ENCODE data around the gene XYLT1.
"Not testable (repeated sequence)": the region's sequence is repeated elsewhere in the genome, so short reads cannot be mapped to it uniquely, and the experiment has no call there.

The XYLT1 gene

GRCh38 chr16:17330044-17330443 lies 140.7 kb downstream of the XYLT1 start:
- no peak for DNase-seq

DNA sequence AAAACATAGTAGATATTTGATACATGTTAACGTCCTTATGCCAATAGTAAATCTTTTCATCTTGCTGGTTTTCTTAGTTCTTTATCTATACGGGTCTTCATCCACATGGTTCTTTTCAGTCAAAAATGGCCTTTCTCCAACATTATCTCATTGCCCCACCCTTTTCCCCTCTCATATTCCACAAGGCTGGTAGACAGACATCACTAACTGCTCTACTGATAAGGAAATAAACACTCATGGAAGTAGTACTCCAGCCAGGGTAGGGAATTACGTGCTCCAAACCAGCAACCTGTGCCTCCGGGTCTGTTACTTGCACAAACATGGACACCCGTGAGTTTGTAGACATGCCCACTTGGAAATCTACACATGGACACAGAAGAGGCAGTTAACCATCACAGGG lies 141.4 kb downstream of the XYLT1 start:
- DNase-seq, result no peak

DNA sequence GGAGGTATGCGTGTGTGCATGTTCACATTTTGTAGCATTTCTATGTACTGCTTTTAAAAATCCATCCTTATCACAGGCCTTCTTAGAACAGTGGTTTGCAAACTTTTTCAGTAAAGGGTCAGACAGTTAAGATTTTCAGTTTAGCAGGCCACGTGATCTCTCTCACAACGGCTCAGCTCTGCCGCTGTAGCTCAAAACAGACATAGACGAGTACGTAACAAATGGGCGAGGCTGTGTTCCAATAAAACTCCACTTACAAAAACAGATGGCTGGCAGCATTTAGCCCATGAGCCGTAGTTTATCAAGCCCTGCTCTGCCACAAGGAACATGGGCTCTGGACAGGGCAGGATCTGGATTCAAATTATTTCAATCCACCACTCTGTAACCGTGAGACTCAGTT lies 141.8 kb downstream of the XYLT1 start:
- no peak for DNase-seq

- DNase-seq, result no peak
These were observed 143.0 kb downstream of the XYLT1 start for GRCh38 chr16:17327664-17328335.

DNA sequence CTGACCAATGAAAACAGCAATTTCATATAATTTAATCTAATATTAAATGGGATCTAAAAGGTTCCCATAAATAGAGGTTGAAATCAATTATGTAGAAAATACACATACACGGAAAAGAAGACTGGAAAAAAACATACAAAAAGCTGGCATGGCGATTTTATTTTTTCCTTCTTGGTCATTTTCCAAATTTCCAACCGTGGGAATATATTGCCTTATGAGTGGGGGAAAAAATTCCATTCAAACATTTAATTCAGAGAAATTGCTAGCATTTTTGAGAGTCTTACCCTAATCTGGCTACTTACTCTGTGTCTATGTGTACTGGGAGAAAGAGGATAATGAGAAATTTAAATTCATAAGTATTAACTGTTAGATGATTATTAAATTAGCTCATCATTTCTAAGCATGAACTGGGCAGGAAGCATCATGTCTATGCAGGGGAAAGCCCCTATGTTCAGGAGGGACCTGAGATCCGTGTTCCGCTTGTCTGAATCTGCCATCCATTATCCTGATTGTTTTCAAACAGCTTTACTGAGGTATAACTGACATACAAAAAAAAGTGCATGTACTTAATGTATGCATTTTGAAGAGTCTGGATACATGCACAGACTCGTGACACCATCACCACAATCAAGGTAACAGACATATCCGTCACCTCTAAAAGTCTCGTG lies 145.2 kb downstream of the XYLT1 start:
- no peak for DNase-seq

DNA sequence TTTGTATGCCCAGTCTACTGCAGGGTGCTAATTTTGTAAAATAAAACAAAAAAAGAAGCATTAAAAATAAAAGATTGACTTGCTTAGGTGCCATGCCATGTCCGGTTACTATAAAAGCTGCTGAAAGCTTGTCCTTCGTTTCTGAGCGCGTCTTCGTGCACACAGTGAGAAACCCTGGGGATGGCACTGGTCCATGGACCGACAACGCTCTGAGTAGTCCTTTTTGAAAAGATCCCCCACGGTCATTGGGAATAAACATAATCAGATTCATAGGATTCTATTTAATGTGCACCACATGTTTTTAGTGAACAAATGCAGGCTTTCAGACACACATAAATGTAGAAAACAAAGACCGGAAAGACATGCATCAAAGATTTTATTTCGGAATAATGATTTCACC lies 146.3 kb downstream of the XYLT1 start:
- DNase-seq, result no peak

- no peak for DNase-seq
These were observed 147.6 kb downstream of the XYLT1 start for GRCh38 chr16:17323171-17323570.

DNA sequence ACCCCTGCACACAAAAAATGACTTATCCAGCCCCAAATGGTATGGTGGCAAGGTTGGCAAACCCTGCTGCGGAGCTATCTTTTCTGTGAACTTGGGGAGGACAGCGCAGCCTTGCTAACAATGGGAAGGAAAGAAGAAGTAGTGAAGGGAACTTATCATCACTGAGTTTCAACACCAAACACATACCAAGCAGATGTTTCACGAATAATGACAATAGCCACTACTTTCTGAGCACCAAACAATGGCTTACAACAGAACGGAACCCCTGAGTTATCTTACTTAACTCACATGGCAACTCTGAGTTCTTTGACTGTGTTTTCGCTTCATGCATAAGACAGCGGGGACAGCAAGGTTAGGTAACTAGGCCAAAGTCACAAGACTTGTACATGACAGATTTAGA lies 148.9 kb downstream of the XYLT1 start:
- DNase-seq, result no peak

DNA sequence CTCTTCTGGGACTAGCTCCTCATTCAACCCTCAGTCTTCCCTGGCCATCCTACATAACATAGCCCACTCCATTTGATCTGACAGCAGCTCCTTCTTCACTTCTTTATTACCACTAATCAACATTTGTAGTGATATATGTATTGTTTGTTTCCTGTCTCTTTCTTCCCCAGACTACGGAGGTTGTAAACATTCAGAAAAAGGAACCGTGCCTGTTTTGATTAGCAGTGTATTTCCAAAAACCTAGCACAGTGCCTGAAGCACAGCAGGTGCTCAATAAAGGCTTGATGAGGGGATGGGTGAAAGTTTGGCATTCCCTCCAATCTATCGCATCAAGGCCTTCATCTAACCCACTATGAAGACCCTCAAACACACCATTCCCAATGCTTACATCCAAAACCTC lies 150.8 kb downstream of the XYLT1 start:
- no peak for DNase-seq

- DNase-seq, result no peak
These were observed 152.5 kb downstream of the XYLT1 start for GRCh38 chr16:17318238-17318637.

DNA sequence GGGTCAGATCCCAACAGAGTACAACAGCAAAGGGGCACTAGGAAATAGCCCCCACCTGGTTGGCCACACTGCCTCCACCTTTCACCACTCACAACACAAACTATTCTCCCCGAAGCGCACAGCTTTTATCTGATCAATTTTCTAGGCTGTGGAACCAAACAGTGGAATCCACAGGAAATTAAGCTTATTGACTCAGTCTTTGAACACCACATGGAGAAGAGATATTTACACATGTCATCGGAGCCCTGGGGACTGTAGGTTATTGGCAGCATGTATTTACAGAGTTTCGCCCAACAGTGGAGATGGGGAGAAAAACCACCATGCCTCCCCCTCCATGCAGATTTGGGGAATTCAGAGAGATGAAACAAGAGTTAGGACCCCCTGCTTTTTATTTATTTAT lies 154.8 kb downstream of the XYLT1 start:
- DNase-seq, result no peak

DNA sequence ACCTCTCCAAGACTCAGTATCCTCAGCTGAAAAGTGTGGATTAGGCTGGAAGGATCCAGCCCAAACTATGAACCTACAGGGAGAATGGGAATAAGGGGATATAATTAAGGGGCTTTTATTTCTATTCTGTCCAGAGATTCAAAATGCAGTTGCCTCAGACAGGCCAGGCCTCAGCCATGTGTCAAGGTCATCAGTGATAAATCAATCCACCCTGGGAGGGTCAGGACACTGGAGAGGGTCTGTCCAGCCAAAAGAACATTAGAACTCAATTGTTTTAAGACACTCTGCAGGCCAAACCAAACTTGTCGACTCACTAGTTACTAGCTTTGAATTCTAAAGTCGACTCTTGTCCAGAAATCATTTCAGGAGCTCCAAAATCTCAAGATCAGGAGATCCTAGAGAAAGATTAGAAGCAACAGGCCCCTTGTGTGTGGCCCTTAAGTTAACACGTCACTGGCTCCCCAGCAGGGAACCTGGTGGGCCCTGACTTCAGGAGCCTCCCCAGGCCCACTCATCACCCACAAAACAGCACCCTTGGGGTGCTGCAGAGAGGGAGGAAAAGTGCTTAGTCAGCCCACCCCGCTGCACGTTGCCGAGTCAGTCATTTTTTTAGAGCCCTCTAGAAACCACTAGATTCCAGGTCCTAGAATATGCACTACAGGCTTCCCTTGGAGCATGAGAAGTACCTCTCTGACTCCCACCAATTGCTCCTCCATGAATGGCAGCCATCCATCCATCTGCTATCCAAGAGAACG lies 156.8 kb downstream of the XYLT1 start:
- no peak for DNase-seq

GRCh38 chr16:17313085-17313611 lies 157.6 kb downstream of the XYLT1 start:
- DNase-seq, result no peak

DNA sequence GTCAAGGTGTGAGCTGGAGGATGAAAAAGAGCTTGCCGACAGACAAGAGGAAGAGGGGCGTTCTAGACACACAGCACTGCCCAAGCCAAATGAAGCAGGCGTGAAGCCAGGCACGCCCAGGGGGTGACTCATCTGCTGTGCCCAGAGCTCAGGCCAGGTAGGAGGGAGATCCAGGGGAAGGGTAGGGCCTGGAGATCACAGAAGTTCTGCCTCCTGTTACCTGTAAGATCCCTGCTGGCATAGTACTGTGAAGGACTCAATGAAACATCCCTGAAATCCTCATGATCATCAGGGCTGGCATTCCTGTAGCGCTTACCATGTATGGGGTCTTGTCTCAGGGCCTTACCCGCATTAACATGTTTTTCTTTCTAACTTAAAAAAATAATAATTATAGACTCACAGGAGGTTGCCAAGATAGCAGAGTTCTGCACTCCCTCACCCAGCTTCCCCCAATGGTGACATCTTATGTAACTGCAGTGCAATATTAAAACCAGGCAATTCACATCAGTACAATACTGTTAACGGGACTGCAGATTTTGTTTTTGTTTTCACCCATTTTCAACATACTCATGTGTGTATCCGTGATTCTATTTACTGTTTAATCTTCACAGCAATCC lies 158.6 kb downstream of the XYLT1 start:
- DNase-seq, result no peak

DNA sequence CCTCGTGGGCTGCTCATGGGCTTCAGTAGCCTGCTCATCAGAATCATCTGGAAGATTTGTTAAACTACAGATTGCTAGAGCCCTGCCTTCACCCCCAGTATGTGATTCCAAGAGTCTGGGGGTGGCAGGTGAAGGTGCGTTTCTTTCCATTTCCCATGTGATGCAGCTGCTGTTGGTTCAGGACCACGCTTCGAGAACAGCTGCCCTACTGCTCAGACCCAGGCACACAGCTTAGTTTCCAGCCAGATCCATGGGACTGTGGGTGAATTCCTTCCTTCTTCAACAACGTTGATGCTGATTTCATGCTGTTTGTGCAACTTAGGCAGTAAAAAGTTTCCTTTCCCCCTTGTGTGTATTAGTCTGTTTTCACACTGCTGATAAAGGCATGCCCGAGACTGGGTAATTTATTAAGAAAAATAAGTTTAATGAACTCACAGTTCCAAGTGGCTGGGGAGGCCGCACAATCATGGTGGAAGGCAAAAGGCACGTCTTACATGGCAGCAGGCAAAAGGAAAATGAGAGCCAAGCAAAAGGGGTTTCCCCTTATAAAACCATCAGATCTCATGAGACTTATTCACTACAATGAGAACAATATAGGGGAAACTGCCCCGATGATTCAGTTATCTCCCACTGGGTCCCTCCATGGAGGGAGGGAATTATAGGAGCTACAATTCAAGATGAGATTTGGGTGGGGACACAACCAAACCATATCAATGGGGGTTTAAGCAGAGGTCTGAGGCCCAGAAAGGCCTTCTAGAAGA lies 159.2 kb downstream of the XYLT1 start:
- DNase-seq, result no peak

GRCh38 chr16:17309510-17309909 lies 161.2 kb downstream of the XYLT1 start:
- no peak for DNase-seq

GRCh38 chr16:17308186-17308585 lies 162.6 kb downstream of the XYLT1 start:
- no peak for DNase-seq

- DNase-seq, result no peak
These were observed 163.3 kb downstream of the XYLT1 start for GRCh38 chr16:17307504-17307903.

GRCh38 chr16:17306745-17307144 lies 164.0 kb downstream of the XYLT1 start:
- no peak for DNase-seq

GRCh38 chr16:17306211-17306610 lies 164.5 kb downstream of the XYLT1 start:
- DNase-seq, result not testable (repeated sequence)

DNA sequence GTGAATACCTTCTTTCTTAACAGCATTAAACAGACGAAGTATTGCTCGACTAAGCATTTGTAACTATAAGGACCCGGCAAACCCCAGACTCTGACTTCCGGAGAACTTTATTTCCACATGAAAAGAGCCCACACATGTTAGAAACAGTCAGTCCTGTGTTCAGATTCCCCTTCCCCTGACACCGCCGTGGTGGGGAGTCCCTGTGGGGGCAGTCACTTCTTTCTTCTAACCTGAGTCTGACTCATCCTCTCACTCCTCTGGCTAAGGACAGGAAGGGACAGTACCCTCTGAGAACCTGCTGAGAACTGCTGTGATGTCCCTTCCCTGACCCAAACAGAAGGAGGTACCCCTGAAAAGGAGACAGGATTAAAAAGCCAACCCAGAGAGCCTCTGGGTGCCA lies 165.1 kb downstream of the XYLT1 start:
- DNase-seq, result peak; percentile 41

DNA sequence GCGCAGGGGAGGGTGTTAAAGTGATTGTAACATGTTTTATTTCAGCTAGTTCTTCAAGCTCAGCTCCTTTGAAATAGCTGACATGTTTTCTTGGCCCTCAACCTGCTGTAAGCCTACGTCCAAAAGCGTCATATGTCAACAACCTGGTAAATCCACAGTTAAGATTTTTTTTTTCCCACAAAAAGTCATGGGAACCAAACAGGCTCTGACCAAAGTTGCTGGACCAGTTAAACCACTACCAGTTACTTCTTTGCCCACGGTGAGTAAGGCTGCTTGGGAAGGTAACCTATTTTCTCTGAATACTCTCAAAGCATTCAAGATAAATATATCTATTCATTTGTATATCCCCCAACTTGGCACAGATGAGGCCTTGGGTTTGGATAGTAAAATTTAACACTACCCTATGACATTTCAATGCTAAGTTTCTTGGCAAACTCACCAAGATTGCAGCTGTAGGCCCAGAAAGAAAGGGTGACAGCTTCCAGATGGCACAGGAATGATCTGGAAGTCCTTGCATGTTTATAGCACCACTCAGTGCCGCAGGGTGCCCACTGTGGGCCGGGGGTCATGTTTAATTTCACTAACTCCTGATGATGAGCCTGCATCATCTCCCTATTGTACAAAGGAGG lies 166.2 kb downstream of the XYLT1 start:
- no peak for DNase-seq
